Stimulated activated CD4-positive, alpha-beta T cell treated with anti-CD3 and anti-CD28 coated beads, TNF-alpha, amount 100 ng/mL, for 24 hours (primary cell): ENCODE results near the gene CMPK1.

ENCODE experiments used
- DNase-seq, 3 experiments: peaks; one replicate each; pipeline ENCODE4 v3.0.0-alpha.2; 2020; ENCODE audit warnings: low read depth in 3 of 3

CMPK1 gene

DNA sequence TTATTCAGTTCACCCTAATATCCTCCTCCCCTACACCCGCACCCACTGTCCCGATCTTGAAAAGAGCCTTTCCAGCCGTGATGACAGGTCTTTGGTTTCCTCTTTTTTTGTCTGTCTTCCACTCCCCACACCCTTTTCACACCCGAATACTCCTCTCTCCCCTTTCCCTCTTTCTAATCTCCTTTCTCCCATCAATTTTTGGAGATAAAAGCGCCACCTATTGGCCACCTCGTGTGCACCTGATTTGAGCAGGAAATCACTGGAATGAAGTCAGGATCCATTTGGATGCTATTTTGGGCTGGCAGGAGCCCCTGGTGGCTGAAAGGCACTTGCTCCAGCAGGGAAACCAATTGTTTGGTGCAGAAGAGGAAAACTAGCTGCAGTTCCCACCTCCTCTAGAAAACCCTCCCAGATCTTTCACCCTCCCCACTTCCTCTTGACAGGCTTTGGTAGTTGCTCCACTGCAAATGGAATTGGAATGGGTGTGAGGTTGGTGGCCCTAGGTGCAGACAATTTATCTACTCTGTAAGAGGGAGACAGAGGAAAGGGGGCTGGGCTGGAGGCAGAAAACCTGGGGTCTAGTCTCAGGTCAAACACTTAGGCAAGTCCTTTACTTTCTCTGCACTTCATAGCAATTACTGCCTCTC lies 90.9 kb downstream of the CMPK1 start:
- DNase-seq = no peak
